GM20000 (cell line): Measurements from ENCODE around the gene SLC12A7.

ENCODE experiments used
- DNase-seq: peaks from one replicate; pipeline ENCODE4 v3.0.0; 2012; ENCODE audit warnings: low spot score
- TF ChIP-seq, protein P1 (sequence below): IDR thresholded peaks from 2 replicates; pipeline ENCODE4 v1.5.1; 2012; ENCODE audit warnings: mild to moderate bottlenecking, control low read depth; ENCODE audit errors: extremely low read depth, missing control alignments

The SLC12A7 gene

DNA sequence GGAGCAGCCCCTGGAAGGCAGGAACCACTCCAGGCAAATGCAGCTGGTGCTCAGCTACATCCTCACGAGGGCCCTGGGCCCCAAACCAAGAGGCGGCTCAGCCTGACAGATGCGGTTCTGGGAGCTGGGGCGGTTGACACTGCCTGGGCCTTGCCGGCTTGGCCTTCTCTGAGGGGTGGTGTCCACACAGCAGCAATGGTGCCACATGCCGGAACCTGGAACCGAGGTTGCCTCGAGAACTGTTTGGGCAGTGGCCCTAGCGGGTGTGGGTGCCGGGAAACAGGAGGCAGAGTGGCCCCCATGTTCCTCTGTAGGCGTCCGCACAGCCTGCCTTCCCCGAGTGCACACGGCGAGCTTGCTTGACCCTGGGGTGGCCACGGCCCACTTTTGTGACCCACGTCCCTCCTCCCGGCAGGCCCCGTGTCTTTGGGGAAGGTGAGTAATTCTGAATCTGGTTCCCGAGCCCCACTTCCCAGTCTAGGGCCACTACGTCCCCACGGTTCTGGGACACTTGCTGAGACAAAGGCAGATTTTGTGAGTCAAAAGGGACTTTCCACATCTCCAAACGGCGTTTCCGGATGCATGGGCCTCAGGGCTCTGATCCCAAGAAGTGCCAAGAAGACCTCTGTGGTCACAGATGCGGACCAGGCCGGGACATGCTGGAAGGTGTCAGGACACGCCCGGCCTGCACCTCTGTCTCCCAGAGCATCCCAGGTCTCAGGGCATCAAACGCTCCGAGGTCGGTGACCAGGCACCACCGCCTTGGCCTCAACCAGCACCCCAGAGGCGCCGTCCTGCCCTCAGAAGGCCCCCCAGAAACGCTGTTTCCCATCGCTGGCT is 27.7 kb upstream of the SLC12A7 start:
- no peak for DNase-seq
- TF ChIP-seq, protein P1, sequence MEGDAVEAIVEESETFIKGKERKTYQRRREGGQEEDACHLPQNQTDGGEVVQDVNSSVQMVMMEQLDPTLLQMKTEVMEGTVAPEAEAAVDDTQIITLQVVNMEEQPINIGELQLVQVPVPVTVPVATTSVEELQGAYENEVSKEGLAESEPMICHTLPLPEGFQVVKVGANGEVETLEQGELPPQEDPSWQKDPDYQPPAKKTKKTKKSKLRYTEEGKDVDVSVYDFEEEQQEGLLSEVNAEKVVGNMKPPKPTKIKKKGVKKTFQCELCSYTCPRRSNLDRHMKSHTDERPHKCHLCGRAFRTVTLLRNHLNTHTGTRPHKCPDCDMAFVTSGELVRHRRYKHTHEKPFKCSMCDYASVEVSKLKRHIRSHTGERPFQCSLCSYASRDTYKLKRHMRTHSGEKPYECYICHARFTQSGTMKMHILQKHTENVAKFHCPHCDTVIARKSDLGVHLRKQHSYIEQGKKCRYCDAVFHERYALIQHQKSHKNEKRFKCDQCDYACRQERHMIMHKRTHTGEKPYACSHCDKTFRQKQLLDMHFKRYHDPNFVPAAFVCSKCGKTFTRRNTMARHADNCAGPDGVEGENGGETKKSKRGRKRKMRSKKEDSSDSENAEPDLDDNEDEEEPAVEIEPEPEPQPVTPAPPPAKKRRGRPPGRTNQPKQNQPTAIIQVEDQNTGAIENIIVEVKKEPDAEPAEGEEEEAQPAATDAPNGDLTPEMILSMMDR, result no peak

DNA sequence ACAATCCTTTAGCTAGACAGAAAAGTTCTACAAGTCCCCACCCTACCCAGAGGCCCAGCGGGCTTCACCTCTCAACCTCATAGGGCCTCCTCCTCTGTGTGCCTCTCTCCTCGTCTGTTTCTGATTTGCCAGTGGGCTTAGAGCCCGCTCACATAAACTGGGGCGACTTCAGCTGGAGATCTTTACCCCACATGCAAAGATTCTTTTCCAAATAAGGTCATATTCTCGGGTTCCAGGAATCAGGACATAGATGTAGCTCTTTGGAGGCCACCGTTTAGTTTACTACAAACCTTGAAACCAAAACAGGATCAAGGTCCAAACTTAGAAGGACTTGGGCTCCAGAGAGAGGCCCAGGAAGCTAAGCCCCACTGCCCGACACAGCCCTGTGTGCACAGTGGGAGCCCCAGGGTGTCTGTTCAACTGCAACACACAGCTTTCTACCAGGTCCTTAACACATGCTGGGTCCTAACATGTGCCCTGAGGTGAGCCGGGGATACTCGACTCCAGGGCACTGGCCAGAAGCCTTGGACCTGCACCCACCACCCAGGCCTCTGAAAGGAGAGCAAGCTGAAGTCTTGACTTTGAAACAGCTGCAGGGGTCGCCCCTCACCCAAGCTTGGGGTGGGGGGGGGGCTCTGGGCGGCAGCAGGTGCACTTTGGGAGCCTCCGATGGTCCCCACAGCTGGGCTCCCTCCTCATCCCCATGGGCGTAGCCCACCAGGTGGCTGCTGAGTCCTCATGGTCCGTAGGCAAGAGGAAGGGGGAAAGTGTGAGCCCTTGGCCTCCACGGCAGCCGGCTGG is 26.8 kb upstream of the SLC12A7 start:
- DNase-seq, result no peak
- TF ChIP-seq, protein P1, result no peak

GRCh38 chr5:1137567-1138444 is 25.9 kb upstream of the SLC12A7 start:
- no peak for DNase-seq
- TF ChIP-seq, protein P1, result no peak

- TF ChIP-seq, protein P1, result no peak
- DNase-seq, result no peak
Measured at GRCh38 chr5:1136814-1137213, 25.0 kb upstream of the SLC12A7 start.

GRCh38 chr5:1135696-1136525 is 24.0 kb upstream of the SLC12A7 start:
- DNase-seq, result no peak

GRCh38 chr5:1134478-1134877 is 22.6 kb upstream of the SLC12A7 start:
- DNase-seq, result peak; percentile 70
- TF ChIP-seq, protein P1, result no peak

More at GRCh38 chr5:1135696-1136525, 24.0 kb upstream of the SLC12A7 start:
- TF ChIP-seq, protein P1, result no peak
